GM18511 (cell line): ENCODE measurements around the gene C12orf56.
A peak's percentile ranks its signal among the peaks of the same experiment; 100 is the strongest.
"Not testable (repeated sequence)": the region's sequence is repeated elsewhere in the genome, so short reads cannot be mapped to it uniquely, and the experiment has no call there.

ENCODE experiments used
- ATAC-seq: cut with Tn5 transposase; IDR thresholded peaks from one replicate; pipeline ENCODE4 v1.9.1; 2021; ENCODE audit warnings: mild to moderate bottlenecking, moderate library complexity; ENCODE audit not compliant: unreplicated experiment

C12orf56 gene

DNA sequence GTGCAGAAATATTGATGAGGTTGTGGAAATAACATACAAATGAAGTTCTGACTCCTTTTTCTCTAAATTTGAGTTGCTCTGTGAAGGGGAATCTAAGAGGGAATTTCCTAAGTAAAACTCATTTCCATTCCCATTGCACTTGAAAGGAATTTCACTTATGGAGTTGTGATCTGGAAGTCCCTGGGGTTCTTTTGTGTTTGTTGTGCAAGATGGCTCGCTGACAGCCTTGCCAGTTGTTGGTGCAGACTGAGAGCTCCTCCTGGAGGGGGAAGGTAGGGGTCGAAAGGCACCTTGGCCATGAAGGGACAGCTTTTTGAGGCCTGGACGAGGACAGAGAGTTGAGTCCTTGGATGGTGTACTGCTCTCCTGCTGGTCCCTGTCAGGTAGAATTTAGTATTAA, 72.0 kb downstream of the C12orf56 start:
- ATAC-seq: no peak

DNA sequence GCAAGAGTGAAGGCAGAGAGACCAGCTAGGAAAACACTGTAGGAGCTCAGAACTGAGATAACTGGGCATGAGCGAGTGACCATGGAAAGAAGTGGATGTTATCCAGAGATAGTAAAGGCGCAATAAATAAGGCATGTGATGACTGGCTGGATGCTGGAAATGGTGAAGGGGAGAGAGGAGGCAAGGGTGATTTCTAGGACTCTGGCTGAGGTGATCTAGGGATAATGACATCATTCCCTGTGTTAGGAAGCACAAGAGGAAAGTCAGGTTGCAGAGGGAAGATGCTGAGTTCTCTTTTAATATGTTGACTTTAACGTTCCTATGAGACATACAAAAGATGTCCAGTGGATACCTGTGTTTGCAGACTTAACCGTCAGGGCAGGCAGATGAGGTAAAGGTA, 78.7 kb downstream of the C12orf56 start:
- no peak for ATAC-seq

DNA sequence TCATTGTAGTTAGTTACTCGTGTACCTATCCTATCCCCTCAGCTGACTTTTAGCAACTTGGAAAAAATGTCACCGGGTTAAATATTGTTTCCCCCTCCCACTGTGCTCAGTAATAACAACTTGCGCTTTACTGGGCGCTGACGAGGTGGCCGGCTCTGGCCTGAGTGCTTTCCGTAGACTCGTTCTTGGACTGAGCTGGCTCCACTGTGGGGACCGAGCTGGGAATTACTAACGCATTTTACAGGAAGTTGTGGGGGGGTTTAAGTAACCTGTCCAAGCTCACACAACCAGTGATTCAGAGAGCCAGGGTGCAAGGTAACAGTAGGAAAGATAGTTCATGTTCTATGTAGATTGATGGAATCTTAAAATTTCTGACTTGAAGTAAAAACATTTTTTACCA, 86.0 kb downstream of the C12orf56 start:
- no peak for ATAC-seq

DNA sequence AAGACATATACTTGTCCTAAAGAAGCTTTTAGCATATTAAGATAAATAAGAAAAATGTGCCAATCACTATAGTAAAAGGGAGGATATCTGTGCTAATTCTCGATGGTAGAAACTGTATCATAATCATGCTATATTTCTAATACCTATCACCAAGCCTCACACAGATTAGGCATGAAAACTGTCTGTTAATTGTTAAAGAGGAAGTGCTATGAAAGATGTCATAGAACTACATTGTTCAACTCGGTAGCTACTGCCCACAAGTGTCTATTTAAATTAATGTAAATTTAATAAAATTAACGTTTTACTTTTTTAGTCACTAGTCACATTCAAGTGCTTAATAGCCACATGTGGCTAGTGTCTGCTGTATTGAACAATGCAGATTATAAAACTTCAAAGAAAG, 90.9 kb downstream of the C12orf56 start:
- no peak for ATAC-seq

DNA sequence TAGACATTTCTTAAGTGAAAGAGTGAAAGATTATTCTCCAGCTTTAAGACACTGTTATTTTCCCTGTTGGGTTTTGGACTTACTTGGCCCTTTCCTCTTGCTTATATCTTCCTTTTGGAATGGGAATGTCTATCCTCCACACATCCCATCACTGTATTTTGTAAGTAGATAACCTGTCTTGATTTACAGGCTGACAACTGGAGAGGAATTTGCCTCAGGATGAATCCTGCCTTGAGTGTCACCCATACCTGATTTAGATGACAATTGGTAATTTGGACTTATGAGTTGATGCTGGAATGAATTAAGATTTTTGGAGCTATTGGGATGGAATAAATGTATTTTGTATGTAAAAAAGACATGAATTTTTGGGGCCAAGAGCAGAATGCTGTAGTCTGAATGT, 94.3 kb downstream of the C12orf56 start:
- ATAC-seq: no peak

DNA sequence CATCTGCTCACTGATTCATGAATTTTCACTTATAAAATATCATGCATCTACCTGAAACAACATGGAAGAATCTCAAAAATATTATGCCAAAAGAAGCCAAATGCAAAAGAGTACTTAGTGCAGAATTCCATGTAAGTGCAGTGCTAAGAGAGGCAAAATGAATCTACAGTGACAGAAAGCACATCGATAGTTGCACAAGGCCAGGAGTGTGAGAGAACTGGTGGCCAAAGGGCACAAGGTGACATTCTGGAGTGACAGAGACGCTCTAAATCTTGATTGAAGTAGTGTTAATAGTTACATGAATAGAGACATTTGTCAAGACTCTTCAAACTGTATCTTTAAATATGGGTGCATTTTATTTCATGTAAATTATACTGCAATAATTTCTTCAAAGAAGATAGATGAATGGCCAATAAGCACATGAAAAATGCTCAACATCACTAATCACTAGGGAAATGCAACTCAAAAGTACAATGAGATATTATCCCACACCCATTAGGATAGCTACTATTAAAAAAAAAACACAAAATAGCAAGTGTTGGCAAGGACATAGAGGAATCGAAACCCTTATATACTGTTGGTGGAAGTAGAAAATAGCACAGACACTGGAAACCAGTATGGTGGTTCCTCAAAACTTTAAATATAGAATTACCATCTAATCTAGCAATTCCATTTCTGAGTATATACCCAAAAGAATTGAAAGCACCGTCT, 96.7 kb downstream of the C12orf56 start:
- ATAC-seq: peak; percentile 41

DNA sequence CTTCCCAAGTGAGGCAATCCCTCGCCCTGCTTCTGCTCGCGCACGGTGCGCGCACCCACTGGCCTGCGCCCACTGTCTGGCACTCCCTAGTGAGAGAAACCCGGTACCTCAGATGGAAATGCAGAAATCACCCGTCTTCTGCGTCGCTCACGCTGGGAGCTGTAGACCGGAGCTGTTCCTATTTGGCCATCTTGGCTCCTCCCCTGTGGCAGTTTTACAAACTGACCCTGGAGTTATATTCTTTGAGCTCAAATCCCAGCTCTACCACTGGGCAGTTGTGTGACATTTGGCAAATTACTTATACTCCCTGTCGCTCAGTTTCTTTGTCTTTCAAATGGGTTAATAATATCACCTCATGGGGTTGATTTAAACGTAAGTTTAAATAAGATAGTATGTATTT, 97.4 kb downstream of the C12orf56 start:
- ATAC-seq: not testable (repeated sequence)

DNA sequence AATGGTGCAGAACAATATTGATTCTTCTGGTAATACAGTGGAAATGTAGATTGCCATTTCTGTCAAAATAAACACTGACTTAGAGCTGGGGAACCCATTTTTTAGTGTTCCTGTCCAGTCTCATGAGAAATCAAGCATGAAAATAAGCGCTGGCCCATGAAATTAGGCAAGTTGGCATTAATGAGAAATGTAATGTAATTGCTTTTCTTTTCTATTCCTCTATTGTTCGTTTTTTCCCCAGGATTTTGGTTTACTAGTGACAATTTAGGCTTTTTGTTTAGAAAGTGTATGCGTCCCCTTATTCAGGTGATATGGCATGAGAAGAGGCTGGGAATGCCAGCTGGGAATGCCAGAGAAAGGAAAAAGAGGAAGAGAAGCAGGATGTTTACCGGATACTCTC, 104.0 kb downstream of the C12orf56 start:
- ATAC-seq: no peak

DNA sequence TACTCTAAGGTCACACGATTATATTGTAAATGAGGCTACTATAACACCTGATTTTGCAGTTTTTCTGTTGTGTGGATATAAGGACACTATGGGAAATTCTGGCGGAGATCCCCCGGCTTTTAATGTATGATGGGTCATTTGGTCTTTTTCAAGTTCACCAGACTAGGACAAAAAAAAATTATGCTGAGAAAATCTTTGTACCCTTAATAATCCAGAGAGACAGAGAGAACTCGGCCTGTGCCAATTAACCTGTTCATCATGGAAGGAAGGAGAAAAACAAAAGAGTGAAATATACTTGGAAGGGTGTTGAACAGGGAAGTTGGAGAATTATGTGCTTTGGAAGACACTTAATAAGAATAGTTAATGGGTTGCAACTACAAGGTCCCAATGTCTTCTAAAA, 106.3 kb downstream of the C12orf56 start:
- no peak for ATAC-seq

DNA sequence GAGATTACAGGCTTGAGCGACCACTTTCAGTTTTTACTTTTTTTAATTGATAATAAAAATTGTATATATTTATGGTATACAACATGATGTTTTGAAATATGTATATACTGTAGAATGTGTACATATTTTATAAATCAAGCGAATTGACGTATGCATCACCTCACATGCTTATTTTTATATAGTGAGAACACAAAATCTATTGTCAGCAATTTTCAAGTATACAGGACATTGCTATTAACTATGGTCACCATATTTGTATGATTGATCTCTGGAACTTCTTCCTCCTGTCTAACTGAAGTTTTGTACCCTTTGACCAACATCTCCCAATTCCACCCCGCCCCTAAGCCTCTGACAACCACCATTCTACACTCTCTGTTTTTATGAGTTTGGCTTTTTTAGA, 112.1 kb downstream of the C12orf56 start:
- no peak for ATAC-seq

DNA sequence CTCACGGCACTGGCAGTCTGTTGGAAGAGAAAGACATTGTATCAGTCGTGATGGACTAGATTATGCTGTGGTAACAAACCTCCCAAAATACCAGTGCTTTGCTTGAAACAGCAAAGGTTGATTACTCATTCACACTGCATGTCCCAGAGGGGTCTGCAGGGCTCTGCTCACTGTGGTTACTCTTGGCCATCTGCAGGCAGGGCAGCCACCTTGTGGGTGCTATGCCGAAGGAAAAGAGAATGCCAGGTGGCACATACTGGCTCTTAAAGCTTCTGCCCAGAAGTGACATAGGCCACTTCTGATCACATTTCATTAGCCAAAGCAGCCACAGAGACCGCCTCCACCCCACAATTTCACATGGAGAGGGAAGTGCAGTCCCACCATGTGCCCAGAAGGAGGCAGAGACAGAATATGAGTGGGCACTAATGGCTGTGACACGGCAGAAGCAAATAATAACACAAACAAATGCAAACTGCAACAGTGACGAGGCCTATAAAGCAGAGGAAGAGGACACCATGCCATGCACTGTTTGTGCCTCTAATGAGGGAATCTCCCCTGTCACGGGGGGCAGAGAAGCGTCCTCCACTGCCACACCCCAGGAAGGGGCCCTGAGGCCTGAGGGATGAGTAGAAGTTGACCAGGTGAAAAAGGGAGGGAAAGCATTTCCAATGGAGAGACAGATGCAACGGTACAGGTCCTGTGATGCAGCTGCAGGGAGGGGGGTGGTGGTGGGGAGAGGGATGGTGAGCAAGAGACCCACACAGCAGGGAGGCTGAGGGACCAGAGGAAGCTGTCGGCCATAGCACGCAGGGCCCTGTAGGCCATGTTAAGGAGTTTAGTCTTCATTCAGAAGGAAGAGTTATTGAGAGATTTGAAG, 116.8 kb downstream of the C12orf56 start:
- peak; percentile 61 for ATAC-seq

DNA sequence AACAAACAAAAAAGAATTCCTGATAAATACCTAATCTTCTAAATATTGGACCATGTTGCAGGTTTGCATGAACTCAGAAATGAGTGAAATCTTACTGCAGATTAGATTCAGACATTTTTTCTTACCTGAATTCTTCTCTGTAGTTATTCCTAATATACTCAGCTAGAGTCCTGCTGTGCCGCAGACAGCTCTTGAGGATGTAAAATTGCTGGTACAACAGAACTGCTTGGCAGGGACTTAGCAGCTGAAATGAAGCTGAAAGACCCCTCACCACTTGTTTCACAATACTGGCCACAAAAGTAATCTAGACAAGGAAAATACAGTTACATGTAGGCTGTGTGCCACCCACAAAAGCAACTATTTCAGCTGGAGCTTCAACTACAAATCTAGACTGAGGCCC, 120.1 kb downstream of the C12orf56 start:
- no peak for ATAC-seq

DNA sequence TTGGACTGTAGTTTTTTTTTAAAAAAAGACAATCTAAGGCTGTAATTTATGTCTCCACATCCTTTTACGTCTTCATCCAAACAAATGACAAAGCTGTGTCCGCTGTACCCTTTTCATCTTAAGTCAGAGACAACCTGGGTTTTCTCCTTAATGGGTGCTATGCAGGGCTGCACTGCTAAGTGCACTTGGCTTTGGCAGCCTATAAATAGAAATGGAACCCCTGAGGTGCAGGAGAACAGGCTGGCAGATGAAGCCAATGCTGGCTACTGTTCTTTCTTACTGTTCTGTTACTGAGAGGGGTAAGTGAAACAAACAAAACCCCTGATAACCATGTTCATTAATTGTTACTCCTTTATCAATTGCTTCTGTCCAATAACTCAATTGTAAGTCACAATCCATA, 121.4 kb downstream of the C12orf56 start:
- ATAC-seq: no peak

DNA sequence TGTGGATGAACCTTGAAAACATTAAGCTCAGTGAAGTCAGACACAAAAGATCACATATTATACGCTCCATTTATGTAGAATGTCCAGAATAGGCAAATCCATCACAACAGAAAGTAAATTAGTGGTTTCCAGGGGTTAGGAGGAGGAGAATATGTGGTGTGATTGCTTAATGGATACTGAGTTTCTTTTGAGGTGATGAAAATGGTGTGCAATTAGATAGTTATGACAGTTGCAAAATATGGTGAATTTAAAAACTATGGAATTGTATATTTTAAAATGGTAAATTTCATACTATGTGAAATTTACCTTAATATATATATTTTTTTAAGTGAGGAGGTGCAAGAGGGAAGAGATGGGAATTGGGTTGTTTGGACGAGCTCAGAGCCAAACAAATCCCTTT, 122.1 kb downstream of the C12orf56 start:
- ATAC-seq: no peak

DNA sequence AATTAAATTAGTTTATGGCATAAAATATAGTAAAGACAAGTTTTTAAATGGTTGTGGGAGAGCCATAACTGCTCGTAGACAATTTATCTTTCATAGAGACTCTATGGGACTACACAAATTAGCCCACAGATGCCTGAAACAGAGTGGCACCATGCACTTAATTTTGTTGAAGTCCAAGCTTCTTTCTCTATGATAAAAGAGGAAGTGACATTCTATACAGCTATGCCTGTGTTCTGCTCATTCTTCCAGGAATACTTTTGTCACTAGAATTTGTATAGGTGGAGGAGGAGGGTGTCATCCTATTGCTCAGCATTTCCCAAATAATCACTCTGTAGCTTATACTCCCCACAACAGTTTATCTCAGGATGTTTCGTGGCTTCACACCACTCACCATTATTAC, 124.7 kb downstream of the C12orf56 start:
- no peak for ATAC-seq

DNA sequence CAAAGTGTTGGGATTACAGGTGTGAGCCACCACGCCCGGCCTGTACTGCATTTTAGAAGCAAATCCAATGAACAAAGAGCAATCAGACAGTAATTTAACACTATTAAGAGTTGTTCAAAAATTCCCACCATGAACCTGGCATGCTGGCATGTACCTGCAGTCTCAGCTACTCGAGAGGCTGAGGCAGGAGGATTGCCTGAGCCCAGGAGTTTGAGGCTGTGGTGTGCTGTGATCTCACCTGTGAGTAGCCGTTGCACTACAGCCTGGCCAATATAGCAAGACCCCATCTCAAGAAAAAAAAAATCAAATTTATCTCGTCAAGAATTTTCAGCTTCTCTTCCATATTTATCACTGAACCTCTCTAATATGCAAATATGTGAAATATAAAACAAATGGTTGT, 128.7 kb downstream of the C12orf56 start:
- ATAC-seq: no peak

DNA sequence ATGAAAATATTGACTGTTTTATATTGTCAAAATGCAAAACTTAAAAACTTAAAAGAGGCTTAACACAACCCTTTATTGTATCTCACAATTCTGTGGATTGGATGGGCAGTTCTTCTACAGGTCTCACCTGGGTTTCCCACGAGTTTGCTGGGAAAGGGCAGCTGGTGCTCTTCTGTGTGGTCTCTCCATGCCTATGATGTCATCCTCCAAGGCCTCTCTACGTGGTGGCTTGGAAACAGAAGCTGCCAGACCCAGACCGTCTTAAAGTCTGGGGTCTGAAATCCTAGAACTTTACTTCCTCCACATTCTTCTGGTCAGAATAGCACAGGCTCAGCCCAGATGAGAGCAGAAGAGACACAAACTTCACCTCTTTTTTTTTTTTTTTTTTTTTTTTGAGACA, 132.0 kb downstream of the C12orf56 start:
- ATAC-seq: no peak

DNA sequence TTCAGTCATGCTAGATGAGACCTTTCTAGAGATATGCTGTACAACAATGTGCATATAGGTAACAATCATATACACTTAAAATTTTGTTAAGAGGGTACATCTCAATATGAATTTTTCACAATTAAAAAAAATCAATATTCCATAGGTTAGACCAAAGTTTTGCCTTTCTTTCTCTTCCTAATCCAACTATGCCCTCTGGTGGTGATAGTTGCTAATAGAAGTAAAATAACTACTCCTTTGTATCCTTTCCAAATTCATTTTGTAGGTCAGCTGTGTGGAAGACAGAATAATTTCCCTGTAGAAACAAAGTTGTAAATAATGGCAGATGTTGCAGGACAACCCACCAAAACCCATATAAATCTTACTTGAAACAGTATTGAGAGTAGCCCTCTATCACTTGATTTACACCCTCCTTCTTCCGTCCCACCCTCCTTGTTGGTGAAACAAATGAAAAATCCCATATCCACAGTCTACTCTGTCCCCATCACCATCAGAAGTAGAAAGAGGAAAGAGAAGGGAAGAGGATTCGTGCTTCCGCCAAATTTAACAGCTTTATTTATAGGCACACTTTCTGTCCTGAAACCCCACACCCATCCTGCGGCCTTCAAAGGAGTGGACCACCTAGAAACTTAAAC, 134.3 kb downstream of the C12orf56 start:
- ATAC-seq: no peak

DNA sequence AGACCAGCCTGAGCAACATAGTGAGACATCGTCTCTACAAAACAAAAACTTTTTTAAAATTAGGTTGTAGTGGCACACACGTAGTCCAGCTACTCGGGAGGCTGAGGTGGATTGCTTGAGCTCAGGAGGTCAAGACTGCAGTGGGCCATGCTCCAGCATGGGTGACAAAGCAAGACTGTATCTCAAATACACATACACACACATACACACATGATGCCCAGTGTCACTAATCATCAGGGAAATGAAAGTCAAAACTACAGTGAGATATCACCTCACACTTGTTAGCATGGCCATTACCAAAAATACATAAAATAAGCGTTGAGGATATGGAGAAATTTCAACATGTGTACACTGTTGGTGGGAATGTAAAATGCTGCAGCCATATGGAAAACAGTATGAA, 135.3 kb downstream of the C12orf56 start:
- no peak for ATAC-seq

DNA sequence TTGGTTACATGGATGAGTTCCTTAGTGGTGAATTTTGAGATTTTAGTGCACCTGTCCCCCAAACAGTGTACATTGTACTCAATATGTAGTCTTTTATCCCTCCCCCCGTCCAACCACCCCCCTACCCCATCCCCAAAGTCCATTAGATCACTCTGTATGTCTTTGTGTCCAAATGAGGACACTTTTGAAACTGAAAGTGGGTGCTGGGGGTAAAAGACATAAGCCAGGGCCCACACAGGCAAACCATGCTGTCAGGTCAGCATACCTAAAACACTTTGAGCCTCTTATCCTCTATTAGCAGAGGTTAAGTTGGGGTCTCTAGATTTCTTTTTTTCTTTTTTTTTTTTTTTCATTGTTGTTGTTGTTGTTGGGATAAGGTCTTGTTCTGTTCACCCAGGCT, 137.2 kb downstream of the C12orf56 start:
- no peak for ATAC-seq

DNA sequence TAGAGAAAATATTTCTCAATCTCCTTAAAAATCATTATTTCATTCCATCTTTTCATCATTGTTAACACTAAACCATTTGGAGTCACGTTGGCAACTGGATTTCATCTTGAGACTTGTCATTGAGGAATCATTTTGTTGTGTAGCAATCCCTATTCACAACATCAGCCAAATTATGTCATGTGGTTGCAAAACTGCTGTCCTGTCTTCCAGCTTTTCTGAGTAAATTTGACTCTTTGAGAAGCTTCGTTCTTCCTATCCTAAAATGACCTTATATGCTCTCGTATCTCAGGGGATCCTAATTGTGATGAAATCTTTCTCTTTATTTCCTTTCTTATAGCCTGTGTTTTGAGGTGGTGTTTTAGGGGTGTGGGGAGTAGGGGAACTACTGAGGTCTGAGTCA, 137.9 kb downstream of the C12orf56 start:
- no peak for ATAC-seq

DNA sequence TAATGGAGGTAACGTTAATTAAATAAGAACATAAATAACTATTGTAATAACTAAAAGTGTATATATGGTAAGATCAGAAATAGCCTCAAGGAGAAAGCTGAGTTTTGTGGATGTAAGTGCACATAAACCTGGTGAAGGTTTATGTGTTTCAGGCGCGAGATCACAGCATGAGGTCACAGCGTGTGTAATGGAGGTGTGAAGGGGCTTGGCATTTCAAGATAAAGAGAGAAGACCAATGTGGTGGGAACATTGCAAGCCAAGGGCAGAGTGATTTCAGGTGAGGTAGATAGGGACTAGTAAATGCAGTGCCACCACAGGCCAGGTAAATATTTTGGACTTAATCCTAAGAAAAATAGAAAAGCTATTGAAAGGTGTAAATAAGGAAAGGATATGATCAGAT, 146.7 kb downstream of the C12orf56 start:
- ATAC-seq: no peak
